Ishikawa (cell line): Measurements from ENCODE around the gene RGL1.

Source experiments
- CREB1 ChIP-seq: IDR thresholded peaks from 2 replicates; pipeline ENCODE4 v1.6.1; 2012; ENCODE audit warnings: low read depth
- EGR1 ChIP-seq: IDR thresholded peaks from 2 replicates; pipeline ENCODE4 v1.6.1; 2012
- EP300 ChIP-seq: IDR thresholded peaks from 2 replicates; pipeline ENCODE4 v1.6.1; 2012; ENCODE audit warnings: borderline replicate concordance
- FOXM1 ChIP-seq: IDR thresholded peaks from 2 replicates; pipeline ENCODE4 v1.6.1; 2012; ENCODE audit warnings: low read depth, borderline replicate concordance
- NFIC ChIP-seq: IDR thresholded peaks from 2 replicates; pipeline ENCODE4 v1.6.1; 2012
- RAD21 ChIP-seq: IDR thresholded peaks from 2 replicates; pipeline ENCODE4 v1.6.1; 2012; ENCODE audit warnings: low read depth
- TAF1 ChIP-seq: IDR thresholded peaks from 2 replicates; pipeline ENCODE4 v1.6.1; 2012; ENCODE audit warnings: low read depth, mild to moderate bottlenecking
- TCF12 ChIP-seq: IDR thresholded peaks from 2 replicates; pipeline ENCODE4 v1.6.1; 2012; ENCODE audit warnings: low read depth
- TEAD4 ChIP-seq: IDR thresholded peaks from 2 replicates; pipeline ENCODE4 v1.6.1; 2012
- YY1 ChIP-seq: IDR thresholded peaks from 2 replicates; pipeline ENCODE4 v1.6.1; 2012; ENCODE audit warnings: low read depth
- ZBTB7A ChIP-seq: IDR thresholded peaks from 2 replicates; pipeline ENCODE4 v1.6.1; 2012; ENCODE audit warnings: low read depth
- TF ChIP-seq, protein P1 (sequence below): IDR thresholded peaks from 2 replicates; pipeline ENCODE4 v1.6.1; 2012; ENCODE audit warnings: low read depth, mild to moderate bottlenecking
- TF ChIP-seq, protein P2 (sequence below): IDR thresholded peaks from 2 replicates; pipeline ENCODE4 v1.6.1; 2012
- TF ChIP-seq, protein P3 (sequence below): IDR thresholded peaks from 2 replicates; pipeline ENCODE4 v1.6.1; 2012

DNA sequence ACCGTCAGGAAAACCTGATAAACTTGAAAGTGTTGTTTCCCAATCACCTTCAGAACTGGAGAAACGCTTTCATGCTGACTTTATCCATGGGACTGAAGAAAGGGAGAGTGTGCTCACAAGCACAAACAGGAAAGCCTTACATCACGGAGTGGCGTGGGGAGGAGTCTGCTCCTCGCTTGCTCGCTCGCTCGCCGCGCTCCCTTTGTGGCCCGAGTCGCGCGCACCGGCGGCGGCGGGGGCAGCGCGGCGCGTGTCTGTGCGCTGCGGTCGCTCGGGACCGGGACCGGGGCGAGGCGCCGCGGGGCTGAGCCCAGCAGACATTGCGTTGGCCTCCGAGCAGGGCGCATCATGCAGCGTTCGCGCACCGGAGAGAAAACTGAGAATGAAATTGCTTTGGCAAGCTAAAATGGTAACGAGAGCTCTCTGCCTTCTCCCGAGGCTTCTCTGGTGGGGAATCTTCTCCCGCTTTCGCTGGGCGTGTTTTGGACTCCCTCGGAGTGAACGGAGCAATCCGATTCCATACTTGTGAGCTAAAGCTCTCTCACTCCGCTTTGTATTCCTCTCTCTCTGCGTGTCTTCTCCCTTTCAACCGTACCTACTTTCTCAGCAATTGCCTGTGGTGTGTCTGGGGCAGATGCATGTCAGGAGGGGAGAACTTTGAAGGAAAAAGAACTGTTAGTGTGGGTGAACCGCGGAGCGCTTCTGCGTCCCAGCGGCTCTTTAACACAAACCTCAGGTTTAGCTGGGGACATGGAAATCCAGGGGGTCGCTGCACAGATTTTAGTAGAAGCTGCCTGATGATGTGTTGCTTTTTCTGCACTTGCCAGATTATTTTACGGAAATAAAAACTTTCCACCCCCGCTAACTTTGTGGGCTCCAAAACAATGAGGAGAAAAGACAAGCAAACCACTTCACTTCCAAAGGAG is at the start of gene RGL1:
- TF ChIP-seq EGR1 (no peak), YY1 (no peak), TAF1 (no peak), TCF12 (no peak), ZBTB7A (no peak), EP300 (no peak), CREB1 (no peak), RAD21 (no peak), TEAD4 (no peak), NFIC (no peak), FOXM1 (no peak)
- TF ChIP-seq, protein P1, sequence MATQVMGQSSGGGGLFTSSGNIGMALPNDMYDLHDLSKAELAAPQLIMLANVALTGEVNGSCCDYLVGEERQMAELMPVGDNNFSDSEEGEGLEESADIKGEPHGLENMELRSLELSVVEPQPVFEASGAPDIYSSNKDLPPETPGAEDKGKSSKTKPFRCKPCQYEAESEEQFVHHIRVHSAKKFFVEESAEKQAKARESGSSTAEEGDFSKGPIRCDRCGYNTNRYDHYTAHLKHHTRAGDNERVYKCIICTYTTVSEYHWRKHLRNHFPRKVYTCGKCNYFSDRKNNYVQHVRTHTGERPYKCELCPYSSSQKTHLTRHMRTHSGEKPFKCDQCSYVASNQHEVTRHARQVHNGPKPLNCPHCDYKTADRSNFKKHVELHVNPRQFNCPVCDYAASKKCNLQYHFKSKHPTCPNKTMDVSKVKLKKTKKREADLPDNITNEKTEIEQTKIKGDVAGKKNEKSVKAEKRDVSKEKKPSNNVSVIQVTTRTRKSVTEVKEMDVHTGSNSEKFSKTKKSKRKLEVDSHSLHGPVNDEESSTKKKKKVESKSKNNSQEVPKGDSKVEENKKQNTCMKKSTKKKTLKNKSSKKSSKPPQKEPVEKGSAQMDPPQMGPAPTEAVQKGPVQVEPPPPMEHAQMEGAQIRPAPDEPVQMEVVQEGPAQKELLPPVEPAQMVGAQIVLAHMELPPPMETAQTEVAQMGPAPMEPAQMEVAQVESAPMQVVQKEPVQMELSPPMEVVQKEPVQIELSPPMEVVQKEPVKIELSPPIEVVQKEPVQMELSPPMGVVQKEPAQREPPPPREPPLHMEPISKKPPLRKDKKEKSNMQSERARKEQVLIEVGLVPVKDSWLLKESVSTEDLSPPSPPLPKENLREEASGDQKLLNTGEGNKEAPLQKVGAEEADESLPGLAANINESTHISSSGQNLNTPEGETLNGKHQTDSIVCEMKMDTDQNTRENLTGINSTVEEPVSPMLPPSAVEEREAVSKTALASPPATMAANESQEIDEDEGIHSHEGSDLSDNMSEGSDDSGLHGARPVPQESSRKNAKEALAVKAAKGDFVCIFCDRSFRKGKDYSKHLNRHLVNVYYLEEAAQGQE = no peak
- TF ChIP-seq, protein P2, sequence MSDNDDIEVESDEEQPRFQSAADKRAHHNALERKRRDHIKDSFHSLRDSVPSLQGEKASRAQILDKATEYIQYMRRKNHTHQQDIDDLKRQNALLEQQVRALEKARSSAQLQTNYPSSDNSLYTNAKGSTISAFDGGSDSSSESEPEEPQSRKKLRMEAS = peak; percentile 61
- TF ChIP-seq, protein P3, sequence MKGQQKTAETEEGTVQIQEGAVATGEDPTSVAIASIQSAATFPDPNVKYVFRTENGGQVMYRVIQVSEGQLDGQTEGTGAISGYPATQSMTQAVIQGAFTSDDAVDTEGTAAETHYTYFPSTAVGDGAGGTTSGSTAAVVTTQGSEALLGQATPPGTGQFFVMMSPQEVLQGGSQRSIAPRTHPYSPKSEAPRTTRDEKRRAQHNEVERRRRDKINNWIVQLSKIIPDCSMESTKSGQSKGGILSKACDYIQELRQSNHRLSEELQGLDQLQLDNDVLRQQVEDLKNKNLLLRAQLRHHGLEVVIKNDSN = no peak
